CD4-positive, alpha-beta T cell treated with Interleukin-15 for 1 hour (primary cell): Measurements from ENCODE around the gene LRRC25.

Experiments used
- DNase-seq: peaks from one replicate; pipeline ENCODE4 v3.0.0-alpha.2; 2020

Gene LRRC25

GRCh38 chr19:18435842-18436670, 38.6 kb upstream of the LRRC25 start:
- no peak for DNase-seq

- DNase-seq = no peak
Observed at GRCh38 chr19:18435178-18435841, 37.9 kb upstream of the LRRC25 start.

GRCh38 chr19:18434411-18435175, 37.2 kb upstream of the LRRC25 start:
- no peak for DNase-seq

- no peak for DNase-seq
Observed at GRCh38 chr19:18433735-18434398, 36.4 kb upstream of the LRRC25 start.

GRCh38 chr19:18433015-18433691, 35.7 kb upstream of the LRRC25 start:
- peak; percentile 66 for DNase-seq

- DNase-seq = no peak
Observed at GRCh38 chr19:18432275-18433014, 35.0 kb upstream of the LRRC25 start.

GRCh38 chr19:18431351-18432197, 34.2 kb upstream of the LRRC25 start:
- no peak for DNase-seq

- DNase-seq = no peak
Observed at GRCh38 chr19:18430417-18431144, 33.2 kb upstream of the LRRC25 start.

GRCh38 chr19:18429717-18430416, 32.4 kb upstream of the LRRC25 start:
- DNase-seq = no peak

- peak; percentile 93 for DNase-seq
Observed at GRCh38 chr19:18428787-18429674, 31.6 kb upstream of the LRRC25 start.

GRCh38 chr19:18428173-18428786, 30.9 kb upstream of the LRRC25 start:
- DNase-seq = no peak

- no peak for DNase-seq
Observed at GRCh38 chr19:18427743-18428113, 30.3 kb upstream of the LRRC25 start.

GRCh38 chr19:18427080-18427742, 29.8 kb upstream of the LRRC25 start:
- DNase-seq = no peak

- DNase-seq = no peak
Observed at GRCh38 chr19:18426416-18426767, 29.0 kb upstream of the LRRC25 start.

GRCh38 chr19:18425515-18426415, 28.3 kb upstream of the LRRC25 start:
- no peak for DNase-seq

- no peak for DNase-seq
Observed at GRCh38 chr19:18424890-18425514, 27.6 kb upstream of the LRRC25 start.
